Inflammatory macrophage (primary cell): ENCODE results near the gene NIN.
"Not testable (repeated sequence)": the region's sequence is repeated elsewhere in the genome, so short reads cannot be mapped to it uniquely, and the experiment has no call there.

ENCODE experiments used
- DNase-seq, 2 donors: peaks; one replicate each; pipeline ENCODE4 v3.0.0-alpha.2; 2020 to 2022

NIN gene

GRCh38 chr14:50714450-50715073, 116.4 kb downstream of the NIN start:
- DNase-seq: peak; percentile 58 to 65

- DNase-seq: no peak
Observed at GRCh38 chr14:50711043-50711442, 119.9 kb downstream of the NIN start.

GRCh38 chr14:50705026-50705593, 125.9 kb downstream of the NIN start:
- no peak for DNase-seq

- DNase-seq: no peak
Observed at GRCh38 chr14:50704454-50705010, 126.4 kb downstream of the NIN start.

GRCh38 chr14:50697659-50698290, 133.2 kb downstream of the NIN start:
- DNase-seq: no peak

GRCh38 chr14:50694260-50694659, 136.7 kb downstream of the NIN start:
- not testable (repeated sequence) for DNase-seq

GRCh38 chr14:50688875-50689274, 142.1 kb downstream of the NIN start:
- DNase-seq: no peak

- DNase-seq: no peak
Observed at GRCh38 chr14:50679674-50680073, 151.3 kb downstream of the NIN start.

- no peak for DNase-seq
Observed at GRCh38 chr14:50678163-50678562, 152.8 kb downstream of the NIN start.

GRCh38 chr14:50677527-50678063, 153.4 kb downstream of the NIN start:
- peak; percentile 72 to 76 for DNase-seq

GRCh38 chr14:50676814-50677516, 154.0 kb downstream of the NIN start:
- no peak for DNase-seq

GRCh38 chr14:50675597-50675996, 155.4 kb downstream of the NIN start:
- DNase-seq: no peak

GRCh38 chr14:50670866-50671256, 160.1 kb downstream of the NIN start:
- no peak for DNase-seq

- DNase-seq: no peak
Observed at GRCh38 chr14:50670196-50670865, 160.6 kb downstream of the NIN start.
